ENCODE measurements around the gene RAP2A. TPM values are rescaled to one million over a fixed set of nuclear protein-coding genes. Genes with fewer than 3 reads are reported as not detected.

RAP2A gene
- total RNA-seq, 1 experiment from 2014 or later: 32.1 TPM

DNA sequence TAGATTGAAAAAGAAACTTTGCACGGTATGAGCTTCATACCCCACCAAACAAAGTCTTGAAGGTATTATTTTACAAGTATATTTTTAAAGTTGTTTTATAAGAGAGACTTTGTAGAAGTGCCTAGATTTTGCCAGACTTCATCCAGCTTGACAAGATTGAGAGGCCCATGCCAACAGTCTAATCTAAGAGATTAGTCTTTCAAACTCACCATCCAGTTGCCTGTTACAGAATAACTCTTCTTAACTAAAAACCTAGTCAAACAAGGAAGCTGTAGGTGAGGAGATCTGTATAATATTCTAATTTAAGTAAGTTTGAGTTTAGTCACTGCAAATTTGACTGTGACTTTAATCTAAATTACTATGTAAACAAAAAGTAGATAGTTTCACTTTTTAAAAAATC lies 41.9 kb upstream of the RAP2A start:
- no peak overlapping the region for H3K4me3 Mint-ChIP-seq
- H2BK20ac ChIP-seq (ENCODE audit: low read depth, low read length, poor library complexity, severe bottlenecking): no peak overlapping the region
- no peaks in the 10 kb centered on the region for H3K79me2 ChIP-seq (ENCODE audit: insufficient read depth, low read length)
- no peak overlapping the region for H2AK5ac ChIP-seq (ENCODE audit: insufficient read length, low read length)
- H4K8ac ChIP-seq (replicated peaks; ENCODE audit: insufficient read length, low read depth, low read length): no peak overlapping the region
- no peak overlapping the region for H2BK12ac ChIP-seq (ENCODE audit: insufficient read length, low read depth, low read length)
- H2BK15ac ChIP-seq (ENCODE audit: low read depth, low read length): no peak overlapping the region
- H2AFZ ChIP-seq (ENCODE audit: low read length): no peak overlapping the region
- no peak overlapping the region for H3K14ac ChIP-seq (ENCODE audit: insufficient read depth, low read length)
- no peak overlapping the region for H3K23ac ChIP-seq (ENCODE audit: insufficient read length, low read depth, low read length)
- DNase-seq: no peak
- no peaks in the 10 kb centered on the region for H3K9me3 Mint-ChIP-seq
- H3K27ac Mint-ChIP-seq: no peak overlapping the region
- no peak overlapping the region for H3T11ph ChIP-seq (ENCODE audit: low read length)
- H3K27me3 Mint-ChIP-seq (ENCODE audit: low read depth): peaks cover 5% of the 10 kb centered on the region
- no peak overlapping the region for H3K56ac ChIP-seq (ENCODE audit: insufficient read length, low read depth, low read length)
- H4K91ac ChIP-seq (ENCODE audit: insufficient read length, low read depth, low read length): no peak overlapping the region
- no peak overlapping the region for H2BK5ac ChIP-seq (ENCODE audit: insufficient read length, low read length)
- H4K5ac ChIP-seq (ENCODE audit: insufficient read length, low read depth, low read length): no peak overlapping the region
- no peaks in the 10 kb centered on the region for H3K27me3 ChIP-seq (ENCODE audit: insufficient read depth, low read length)
- no peaks in the 10 kb centered on the region for H3K4me1 ChIP-seq (ENCODE audit: insufficient read depth, low read length)
- H3K18ac ChIP-seq (ENCODE audit: insufficient read length, low read depth, low read length): no peak overlapping the region
- no CpG with 5 or more reads among the region's 1 CpG for WGBS (ENCODE audit: extremely low coverage, insufficient read length, low lambda C conversion rate)
- no peak overlapping the region for H3K27ac ChIP-seq (ENCODE audit: insufficient read length, low read depth, low read length)
- H3K4me2 ChIP-seq (ENCODE audit: insufficient read depth, insufficient read length, low read length): no peak overlapping the region
- no peaks in the 10 kb centered on the region for H3K9me3 ChIP-seq (ENCODE audit: control insufficient read depth, low read depth, low read length)
- H4K20me1 ChIP-seq (ENCODE audit: control insufficient read depth, insufficient read depth, insufficient read length): no peaks in the 10 kb centered on the region
- H3K79me1 ChIP-seq (ENCODE audit: insufficient read depth, low read depth, low read length, poor library complexity, severe bottlenecking): no peaks in the 10 kb centered on the region
- no peaks in the 10 kb centered on the region for H3K36me3 Mint-ChIP-seq (ENCODE audit: insufficient read depth in 1 of 3, low read depth in 3 of 3)
- no peak overlapping the region for H3K9ac ChIP-seq (ENCODE audit: extremely low read depth, insufficient read length, low read length)
- TF ChIP-seq, protein P1, sequence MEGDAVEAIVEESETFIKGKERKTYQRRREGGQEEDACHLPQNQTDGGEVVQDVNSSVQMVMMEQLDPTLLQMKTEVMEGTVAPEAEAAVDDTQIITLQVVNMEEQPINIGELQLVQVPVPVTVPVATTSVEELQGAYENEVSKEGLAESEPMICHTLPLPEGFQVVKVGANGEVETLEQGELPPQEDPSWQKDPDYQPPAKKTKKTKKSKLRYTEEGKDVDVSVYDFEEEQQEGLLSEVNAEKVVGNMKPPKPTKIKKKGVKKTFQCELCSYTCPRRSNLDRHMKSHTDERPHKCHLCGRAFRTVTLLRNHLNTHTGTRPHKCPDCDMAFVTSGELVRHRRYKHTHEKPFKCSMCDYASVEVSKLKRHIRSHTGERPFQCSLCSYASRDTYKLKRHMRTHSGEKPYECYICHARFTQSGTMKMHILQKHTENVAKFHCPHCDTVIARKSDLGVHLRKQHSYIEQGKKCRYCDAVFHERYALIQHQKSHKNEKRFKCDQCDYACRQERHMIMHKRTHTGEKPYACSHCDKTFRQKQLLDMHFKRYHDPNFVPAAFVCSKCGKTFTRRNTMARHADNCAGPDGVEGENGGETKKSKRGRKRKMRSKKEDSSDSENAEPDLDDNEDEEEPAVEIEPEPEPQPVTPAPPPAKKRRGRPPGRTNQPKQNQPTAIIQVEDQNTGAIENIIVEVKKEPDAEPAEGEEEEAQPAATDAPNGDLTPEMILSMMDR (conservative IDR thresholded peaks at IDR 0.05): no peak
- H3K4ac ChIP-seq (ENCODE audit: low read depth, low read length): no peak overlapping the region
- no peaks in the 10 kb centered on the region for H3K4me1 Mint-ChIP-seq
- no peak overlapping the region for H2BK120ac ChIP-seq (ENCODE audit: low read depth, low read length, poor library complexity, severe bottlenecking)
- H3K23me2 ChIP-seq (ENCODE audit: insufficient read length, low read depth, low read length, poor library complexity, severe bottlenecking): no peaks in the 10 kb centered on the region
